GM20000 (cell line): ENCODE measurements around the gene ZKSCAN1.

Experiments
- DNase-seq: peaks from one replicate; pipeline ENCODE4 v3.0.0; 2012; ENCODE audit warnings: low spot score
- TF ChIP-seq, protein P1 (sequence below): IDR thresholded peaks from 2 replicates; pipeline ENCODE4 v1.5.1; 2012; ENCODE audit warnings: mild to moderate bottlenecking, control low read depth; ENCODE audit errors: extremely low read depth, missing control alignments

The ZKSCAN1 gene

DNA sequence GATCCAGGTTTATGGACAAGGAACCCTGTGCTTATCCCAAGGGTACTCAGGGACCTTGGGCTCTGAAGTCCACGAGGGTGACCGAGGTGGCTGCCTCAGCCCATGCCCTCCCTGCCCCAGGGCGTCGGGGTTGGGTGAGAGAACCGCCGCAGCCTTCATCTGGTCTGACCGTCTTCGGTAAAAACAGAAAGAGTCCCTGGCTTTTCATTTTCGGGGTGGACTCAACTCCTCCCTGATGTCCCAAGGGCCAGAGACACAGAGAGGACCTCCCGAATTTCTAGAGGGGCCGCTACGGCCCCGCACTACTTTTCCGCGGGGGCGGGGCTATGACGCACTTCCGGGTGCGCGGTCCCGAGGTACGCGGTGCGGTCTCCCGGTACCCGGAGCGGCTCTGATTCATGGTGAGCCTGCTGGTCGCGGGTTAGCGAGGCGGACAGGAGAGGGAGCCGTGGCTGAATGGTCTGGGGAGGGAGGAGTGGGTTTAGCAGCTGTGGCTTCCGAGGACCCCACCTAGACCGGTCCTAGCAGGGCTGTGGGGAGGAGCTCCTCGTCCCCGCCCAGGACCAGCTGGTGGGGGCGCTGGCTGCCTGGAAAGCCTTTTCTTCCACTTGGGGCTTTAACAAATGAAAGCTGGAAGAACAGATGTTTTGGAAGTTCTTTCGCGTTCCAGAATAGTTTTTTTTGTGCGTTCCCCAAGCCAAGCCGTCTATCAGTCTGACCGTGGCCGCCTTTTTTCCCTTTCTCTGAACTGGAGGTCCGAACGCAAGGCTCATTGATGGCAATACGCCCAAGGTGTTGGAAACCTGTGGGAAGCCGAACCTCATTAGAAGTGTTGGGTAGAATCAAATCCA is 34.3 kb downstream of the ZKSCAN1 start, which contains the start of gene ZSCAN21:
Gene ZSCAN21, plus strand, starts transcription at position 334 of the 851 bp plus-strand sequence. CDS start 7,233 bp downstream, outside the sequence.
- TF ChIP-seq, protein P1, sequence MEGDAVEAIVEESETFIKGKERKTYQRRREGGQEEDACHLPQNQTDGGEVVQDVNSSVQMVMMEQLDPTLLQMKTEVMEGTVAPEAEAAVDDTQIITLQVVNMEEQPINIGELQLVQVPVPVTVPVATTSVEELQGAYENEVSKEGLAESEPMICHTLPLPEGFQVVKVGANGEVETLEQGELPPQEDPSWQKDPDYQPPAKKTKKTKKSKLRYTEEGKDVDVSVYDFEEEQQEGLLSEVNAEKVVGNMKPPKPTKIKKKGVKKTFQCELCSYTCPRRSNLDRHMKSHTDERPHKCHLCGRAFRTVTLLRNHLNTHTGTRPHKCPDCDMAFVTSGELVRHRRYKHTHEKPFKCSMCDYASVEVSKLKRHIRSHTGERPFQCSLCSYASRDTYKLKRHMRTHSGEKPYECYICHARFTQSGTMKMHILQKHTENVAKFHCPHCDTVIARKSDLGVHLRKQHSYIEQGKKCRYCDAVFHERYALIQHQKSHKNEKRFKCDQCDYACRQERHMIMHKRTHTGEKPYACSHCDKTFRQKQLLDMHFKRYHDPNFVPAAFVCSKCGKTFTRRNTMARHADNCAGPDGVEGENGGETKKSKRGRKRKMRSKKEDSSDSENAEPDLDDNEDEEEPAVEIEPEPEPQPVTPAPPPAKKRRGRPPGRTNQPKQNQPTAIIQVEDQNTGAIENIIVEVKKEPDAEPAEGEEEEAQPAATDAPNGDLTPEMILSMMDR, result no peak

DNA sequence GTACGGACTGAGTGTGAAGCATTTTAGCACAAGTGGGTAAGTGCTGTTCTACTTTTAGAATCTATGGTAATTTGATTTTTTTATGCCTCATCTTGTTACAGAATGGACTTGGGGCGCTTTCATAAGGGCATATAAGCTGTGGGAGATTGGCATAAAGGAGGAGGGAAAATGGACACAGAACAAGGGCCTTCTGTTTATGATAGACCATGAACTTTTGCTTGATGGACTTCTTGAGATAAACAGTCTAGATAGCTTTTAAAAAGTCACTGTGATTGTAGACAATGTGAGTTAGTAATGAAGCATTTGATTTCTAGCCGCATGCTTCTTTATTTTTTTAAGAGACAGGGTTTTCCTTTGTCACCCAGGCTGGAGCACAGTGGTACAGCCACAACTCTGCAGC is 36.2 kb downstream of the ZKSCAN1 start:
- TF ChIP-seq, protein P1, result no peak
- no peak for DNase-seq

More for the DNA sequence above, 34.3 kb downstream of the ZKSCAN1 start, which contains the start of gene ZSCAN21:
- peak; percentile 84 for DNase-seq

DNA sequence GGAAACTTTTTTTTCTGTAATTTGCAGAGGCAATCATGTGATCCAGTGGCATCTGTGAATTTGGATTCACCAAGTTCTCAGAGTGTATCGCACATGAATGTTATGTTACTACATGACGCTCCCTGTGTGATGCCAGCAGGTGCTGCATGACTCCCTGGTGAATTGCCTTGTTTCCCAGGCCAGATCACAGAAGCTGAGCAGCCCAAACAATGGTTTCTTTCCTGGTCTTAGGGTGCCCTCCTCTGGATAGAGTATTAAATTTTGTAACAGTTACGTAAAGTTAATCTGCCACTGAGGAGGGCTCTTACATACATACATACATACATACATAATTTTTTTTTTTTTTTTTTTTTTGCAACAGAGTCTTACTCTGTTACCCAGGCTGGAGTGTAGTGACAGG is 37.8 kb downstream of the ZKSCAN1 start:
- peak; percentile 40 for DNase-seq
- TF ChIP-seq, protein P1, result no peak

DNA sequence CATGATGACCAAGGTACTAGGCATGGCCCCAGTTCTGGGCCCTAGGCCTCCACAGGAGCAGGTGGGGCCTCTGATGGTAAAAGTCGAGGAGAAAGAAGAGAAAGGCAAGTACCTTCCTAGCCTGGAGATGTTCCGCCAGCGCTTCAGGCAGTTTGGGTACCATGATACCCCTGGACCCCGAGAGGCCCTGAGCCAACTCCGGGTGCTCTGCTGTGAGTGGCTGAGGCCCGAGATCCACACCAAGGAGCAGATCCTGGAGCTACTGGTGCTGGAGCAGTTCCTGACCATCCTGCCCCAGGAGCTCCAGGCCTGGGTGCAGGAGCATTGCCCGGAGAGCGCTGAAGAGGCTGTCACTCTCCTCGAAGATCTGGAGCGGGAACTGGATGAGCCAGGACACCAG is 41.6 kb downstream of the ZKSCAN1 start:
- TF ChIP-seq, protein P1, result no peak

DNA sequence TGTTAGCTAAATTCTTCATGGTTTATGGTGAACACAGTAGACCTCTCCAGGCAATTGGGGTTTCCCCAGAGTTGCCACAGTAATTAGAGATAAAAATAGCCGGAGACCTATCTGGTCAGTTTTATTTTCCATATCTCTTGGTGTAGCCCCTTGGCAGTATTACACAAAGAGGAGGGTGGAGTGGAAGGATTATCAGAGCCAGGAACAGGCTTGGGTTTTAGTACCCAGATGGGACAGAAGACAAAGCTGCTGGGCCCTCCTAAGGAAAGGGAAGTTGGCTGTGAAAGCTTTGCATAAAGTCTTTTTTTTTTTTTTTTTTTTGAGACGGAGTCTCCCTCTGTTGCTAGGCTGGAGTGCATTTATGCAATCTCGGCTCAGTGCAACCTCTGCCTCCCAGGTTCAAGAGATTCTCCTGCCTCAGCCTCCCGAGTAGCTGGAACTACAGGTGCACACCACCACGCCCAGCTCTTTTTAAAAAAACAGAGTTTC is 43.9 kb downstream of the ZKSCAN1 start:
- peak; percentile 15 for DNase-seq
- TF ChIP-seq, protein P1, result no peak

More for the DNA sequence above, 41.6 kb downstream of the ZKSCAN1 start:
- DNase-seq, result no peak

DNA sequence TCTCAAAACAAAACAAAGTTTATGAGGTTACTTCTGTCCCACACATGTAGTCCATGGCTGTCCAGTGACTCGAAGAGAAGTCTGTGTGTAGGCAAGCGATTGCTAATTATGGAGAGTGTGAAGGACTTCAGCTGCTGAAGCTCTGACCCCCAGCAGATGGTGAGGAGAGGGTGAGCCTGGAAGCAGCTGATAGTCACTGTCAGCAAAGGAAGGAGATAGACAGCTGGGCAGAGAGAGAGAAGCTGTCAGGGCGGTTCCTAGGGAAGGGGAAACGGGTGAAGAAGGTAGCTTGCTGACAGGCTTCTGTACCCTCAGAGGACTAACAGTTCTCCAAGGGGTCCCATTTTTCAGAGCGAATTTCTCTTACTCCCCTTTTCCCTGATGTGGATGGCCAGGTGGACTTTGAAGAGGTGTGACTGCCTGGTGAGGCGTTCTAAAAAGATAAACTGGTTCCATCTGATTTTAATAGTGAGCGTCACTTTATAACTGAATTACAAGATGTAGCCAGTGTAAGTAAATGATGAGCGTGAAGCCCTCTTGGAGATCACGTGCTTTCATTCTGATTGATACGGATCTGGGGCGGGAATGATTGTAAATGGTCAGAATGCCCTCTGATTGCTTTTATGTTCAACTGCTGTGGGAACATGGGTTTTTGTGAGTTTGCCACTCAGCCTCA is 46.3 kb downstream of the ZKSCAN1 start:
- TF ChIP-seq, protein P1, result no peak
- no peak for DNase-seq

DNA sequence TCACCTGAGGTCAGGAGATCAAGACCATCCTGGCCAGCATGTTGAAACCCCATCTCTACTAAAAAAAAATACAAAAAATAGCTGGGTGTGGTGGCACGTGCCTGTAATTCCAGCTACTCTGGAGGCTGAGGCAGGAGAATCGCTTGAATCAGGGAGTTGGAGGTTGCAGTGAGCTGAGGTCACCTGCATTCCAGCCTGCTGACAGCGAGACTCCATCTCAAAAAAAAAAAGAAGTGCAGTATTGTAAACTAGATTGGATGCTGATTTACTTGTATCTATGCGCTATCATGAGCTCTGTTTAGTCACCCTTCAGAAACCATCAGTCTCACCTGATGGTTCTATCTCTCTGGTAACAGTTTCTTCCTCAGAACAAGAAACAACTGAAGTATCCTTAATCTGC is 48.0 kb downstream of the ZKSCAN1 start:
- DNase-seq, result no peak
- TF ChIP-seq, protein P1, result no peak
